Jurkat, Clone E6-1 (cell line): ENCODE results near the gene TRIO. TPM values are rescaled to one million over a fixed set of nuclear protein-coding genes. Genes with fewer than 3 reads are reported as not detected.
"Not testable (repeated sequence)": the region's sequence is repeated elsewhere in the genome, so short reads cannot be mapped to it uniquely, and the experiment has no call there.

ENCODE experiments used
- DNase-seq: peaks from one replicate; pipeline ENCODE4 v3.0.0-alpha.2; 2011; ENCODE audit warnings: low read depth, low spot score
- H3K4me3 ChIP-seq: 2 replicates; pipeline ENCODE4 v1.5.1; 2011; ENCODE audit warnings: mild to moderate bottlenecking, low read length, control low read depth, moderate library complexity
- polyA plus RNA-seq: library from polyadenylated mRNA; unstranded; fragments of >200 nt; gene quantifications from one replicate; pipeline ENCODE4 v1.2.1, GENCODE V29; 2012; ENCODE audit warnings: missing spikeins; ENCODE audit not compliant: insufficient read length, insufficient read depth

The TRIO gene
- polyA plus RNA-seq = 30.3 TPM

GRCh38 chr5:14142827-14143545 lies at the start of gene TRIO:
Gene TRIO, plus strand, starts transcription at chr5:14143342. Its CDS starts 384 bp downstream, at chr5:14143726.
- DNase-seq = peak; percentile 38

GRCh38 chr5:14097380-14097779 lies 45.8 kb upstream of the TRIO start:
- not testable (repeated sequence) for DNase-seq, H3K4me3 ChIP-seq

More at GRCh38 chr5:14142827-14143545, at the start of gene TRIO:
- peak within 1 kb of the TSS; percentile 59 for H3K4me3 ChIP-seq

DNA sequence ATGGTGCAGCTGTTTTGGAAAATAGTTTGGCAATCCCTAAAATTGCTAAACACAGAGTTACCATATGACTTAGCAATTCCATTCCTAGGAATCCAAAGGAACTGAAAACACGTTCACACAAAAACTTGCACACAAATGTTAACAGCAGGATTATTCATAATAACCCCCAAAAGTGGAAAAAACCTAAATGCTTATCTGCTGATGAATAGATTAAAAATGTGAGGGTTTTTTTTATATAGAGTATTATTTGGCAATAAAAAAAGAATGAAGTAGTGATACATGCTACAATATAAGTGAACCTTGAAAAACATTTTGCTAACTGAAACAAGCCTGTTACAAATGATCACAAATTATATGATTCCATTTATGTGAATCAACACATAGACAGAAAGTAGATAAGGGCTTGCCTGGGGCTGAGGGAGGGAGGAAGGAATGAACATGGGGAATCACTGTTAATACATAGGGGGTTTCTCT lies 45.1 kb upstream of the TRIO start:
- no peak overlapping the region for H3K4me3 ChIP-seq
- no peak for DNase-seq

- DNase-seq = no peak
Observed at GRCh38 chr5:14100281-14100680, 42.9 kb upstream of the TRIO start.

GRCh38 chr5:14101922-14102321 lies 41.2 kb upstream of the TRIO start:
- DNase-seq = no peak
- H3K4me3 ChIP-seq = no peak overlapping the region

More at GRCh38 chr5:14100281-14100680, 42.9 kb upstream of the TRIO start:
- no peak overlapping the region for H3K4me3 ChIP-seq

DNA sequence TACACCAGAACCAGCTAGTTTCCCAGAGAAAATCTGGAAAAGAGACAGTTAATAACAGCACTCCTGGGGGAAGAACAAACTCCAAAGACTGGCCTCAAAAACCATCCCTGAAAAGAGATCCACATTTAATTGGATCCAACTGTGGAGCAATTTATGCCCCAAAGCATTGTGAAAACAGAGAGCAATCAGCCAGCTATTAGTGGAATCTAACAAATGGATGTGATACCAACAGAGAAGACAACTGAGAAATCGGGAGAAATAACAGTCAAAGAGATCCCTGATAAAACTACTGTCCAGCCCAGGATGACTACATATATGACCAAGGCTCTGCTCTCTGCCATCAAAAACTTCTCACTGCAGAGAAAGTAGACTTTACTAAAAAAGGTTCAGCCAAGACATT lies 40.5 kb upstream of the TRIO start:
- H3K4me3 ChIP-seq = no peak overlapping the region
- DNase-seq = no peak

- no peak for DNase-seq
Observed at GRCh38 chr5:14105718-14106410, 37.3 kb upstream of the TRIO start.

DNA sequence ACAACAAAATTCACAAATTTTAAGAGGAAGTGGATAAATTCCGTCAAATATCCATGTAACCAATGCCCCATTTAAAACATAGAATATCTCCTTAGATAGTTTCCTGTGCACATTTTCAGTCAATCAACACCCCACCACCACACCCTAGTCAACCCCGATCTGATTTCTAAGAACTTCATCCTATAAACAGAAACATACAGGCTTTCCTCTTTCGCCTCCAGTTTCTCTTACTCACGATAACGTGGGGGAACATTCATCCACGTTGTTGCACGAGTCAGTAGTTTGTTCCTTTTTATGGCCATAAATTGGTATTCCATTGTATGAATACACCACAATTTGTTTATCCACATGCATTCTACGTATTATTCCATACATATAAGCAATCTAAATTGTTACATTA lies 35.6 kb upstream of the TRIO start:
- no peak overlapping the region for H3K4me3 ChIP-seq
- no peak for DNase-seq

More at GRCh38 chr5:14105718-14106410, 37.3 kb upstream of the TRIO start:
- H3K4me3 ChIP-seq = no peak overlapping the region

DNA sequence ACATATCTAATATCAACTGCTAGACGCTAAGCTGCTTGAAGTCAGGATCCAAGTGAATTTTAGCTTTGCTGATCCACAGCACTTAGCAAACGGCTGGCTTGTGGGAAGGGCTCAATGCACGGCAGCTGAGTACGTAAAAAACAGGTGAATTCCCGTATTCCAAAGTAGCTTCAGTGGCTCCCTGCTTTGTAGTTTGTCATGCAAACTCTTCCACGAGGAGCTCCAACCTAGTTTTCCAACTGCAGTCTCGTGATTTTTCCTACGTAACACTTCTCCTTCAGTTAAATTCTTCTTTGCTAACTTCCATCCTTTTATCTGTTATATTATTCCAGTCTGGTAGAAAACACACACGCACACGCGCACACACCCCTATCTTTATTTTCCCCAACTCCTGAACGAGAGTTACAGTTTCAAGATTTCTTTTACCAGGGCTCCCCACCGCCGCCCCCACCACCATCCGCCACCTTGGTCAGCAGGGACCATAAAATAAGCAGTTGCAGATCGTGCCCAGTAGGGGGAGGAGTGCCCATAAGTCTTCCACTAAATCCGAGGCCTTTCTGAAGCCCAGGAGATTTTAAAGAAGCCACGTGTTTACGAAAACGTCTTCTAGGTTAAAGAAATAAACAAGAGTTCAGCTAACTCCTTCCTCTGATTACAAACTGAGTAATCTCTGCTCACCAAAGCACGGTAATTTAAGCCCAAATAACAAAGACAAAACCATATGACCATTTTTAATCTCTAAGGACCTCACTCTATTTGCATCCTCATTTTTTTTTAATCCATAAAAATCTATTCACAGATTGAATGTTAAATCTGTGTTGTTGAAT lies 34.8 kb upstream of the TRIO start:
- peak; percentile 54 for DNase-seq

GRCh38 chr5:14109041-14109747 lies 33.9 kb upstream of the TRIO start:
- no peak overlapping the region for H3K4me3 ChIP-seq
- DNase-seq = no peak

More for the DNA sequence above, 34.8 kb upstream of the TRIO start:
- no peak overlapping the region for H3K4me3 ChIP-seq

GRCh38 chr5:14109771-14110170 lies 33.4 kb upstream of the TRIO start:
- H3K4me3 ChIP-seq = no peak overlapping the region
- DNase-seq = no peak

- no peak for DNase-seq
- no peak overlapping the region for H3K4me3 ChIP-seq
Observed at GRCh38 chr5:14110196-14110595, 32.9 kb upstream of the TRIO start.

DNA sequence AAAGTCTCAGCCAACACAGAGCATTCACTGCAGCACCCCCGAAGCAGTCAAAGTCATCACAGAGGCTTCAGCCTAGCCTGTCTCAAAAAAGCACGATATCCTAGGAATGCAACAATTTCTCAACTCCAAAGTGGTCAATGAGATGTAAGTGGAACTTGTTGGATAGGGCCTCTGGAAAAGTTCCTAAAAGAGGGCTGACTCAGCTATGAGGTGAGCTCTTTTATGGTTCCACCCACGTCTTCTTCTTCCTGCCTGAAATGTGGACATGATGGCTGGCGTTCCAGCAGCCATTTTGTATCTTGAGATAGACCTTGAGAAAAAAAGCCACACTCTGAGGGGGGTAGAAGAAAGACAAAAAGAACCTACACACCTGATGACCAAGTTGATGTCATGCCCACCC lies 32.5 kb upstream of the TRIO start:
- no peak for DNase-seq
- H3K4me3 ChIP-seq = no peak overlapping the region

GRCh38 chr5:14112998-14113652 lies 30.0 kb upstream of the TRIO start:
- no peak overlapping the region for H3K4me3 ChIP-seq
- DNase-seq = no peak

DNA sequence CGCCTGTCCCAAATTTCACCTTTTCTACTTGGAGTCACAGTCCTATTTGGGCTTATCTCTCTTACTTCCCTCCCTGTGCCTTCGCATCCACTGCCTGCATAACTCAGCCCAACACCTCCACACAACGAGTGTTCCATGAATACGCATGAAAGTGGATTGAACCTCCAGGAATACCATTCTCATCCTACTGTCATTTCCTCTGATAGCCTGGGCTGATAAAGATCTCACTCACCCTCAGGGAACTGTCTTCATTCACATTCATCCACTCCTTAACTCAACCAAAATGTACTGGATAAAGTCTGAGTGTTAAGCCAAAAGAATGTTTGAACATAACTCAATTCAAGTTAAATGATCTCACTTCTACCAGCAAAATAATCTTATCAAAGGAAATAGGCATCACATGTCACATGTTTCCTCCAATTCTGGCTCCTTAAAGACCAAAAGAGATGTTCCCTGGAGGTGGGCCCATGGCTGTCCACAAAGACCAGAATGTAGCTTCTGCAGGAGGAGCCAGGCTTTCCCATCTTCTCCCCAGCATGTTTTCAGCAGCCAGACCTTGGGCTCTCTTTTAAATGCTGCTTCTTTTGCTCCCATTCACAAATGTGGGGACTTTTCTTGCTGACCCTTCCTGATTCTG lies 28.4 kb upstream of the TRIO start:
- DNase-seq = no peak
- no peak overlapping the region for H3K4me3 ChIP-seq

DNA sequence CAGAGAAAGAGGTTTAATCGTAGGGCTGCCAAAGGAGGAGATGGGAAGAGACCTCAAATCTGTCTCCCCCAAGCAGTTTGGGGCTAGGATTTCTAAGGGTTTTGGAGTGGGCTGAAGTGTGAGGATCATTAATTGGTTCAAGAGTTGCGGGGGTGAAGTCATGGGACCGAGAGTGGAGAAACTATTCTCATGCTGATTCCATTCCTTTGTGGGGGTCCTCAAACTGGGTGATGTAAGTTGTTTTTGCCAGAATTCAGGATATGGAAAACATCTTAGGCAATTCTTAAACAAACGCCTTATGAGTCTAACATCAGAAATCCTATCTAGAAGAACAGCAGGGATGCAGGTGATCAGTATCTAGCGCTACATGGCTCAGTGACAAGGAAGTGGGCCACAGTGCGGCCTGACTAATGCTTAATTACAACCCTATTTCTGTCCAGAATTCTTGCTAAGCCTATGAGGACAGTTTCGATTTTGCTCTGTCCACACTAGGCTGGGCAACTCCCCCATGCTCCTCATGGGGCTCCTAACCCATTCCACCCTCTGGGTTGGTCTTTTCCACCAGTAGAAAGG lies 27.7 kb upstream of the TRIO start:
- H3K4me3 ChIP-seq = no peak overlapping the region
- no peak for DNase-seq

- DNase-seq = no peak
- no peak overlapping the region for H3K4me3 ChIP-seq
Observed at GRCh38 chr5:14118551-14119320, 24.4 kb upstream of the TRIO start.
